Measurements from ENCODE around the gene CHST6.
"Not testable (repeated sequence)": the region's sequence is repeated elsewhere in the genome, so short reads cannot be mapped to it uniquely, and the experiment has no call there.

The CHST6 gene

GRCh38 chr16:75432828-75433731 lies 62.2 kb downstream of the CHST6 start, which contains the start of gene CFDP1:
Gene CFDP1, minus strand, starts transcription at chr16:75433503. Its CDS starts 151 bp downstream, at chr16:75433352.
- peak; percentile 83 to 94 (median 91) for DNase-seq

DNA sequence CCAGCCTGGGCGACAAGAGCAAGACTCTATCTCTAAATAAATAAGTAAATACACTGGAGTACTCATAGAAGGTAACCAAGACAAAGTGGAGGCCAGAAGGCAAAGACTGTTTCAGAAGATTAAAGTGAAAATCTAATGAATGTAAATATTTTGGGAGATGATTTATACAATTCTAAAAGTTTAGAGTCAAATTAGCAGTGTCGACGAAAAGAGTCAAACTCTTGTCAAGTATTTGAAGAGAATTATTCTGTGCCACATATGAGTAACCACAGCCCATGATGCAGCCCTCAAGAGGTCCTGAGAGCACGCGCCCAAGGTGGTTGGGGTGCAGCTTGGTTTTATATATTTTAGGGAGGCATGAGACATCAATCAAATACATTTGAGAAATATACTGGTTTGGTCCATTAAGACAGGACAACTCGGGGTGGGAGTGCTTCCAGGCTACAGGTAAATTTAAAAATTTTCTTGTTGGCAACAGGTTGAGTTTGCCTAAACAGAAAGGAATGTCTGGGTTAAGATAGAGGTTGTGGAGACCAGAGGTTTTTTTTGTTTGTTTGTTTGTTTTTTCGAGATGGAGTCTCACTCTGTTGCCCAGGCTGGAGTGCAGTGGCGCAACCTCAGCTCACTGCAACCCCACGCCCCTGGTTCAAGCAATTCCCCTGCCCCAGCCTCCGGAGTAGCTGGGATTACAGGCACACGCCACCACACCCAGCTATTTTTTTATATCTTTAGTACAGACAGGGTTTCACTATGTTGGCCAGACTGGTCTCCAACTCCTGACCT lies 65.4 kb downstream of the CHST6 start:
- no peak for DNase-seq

DNA sequence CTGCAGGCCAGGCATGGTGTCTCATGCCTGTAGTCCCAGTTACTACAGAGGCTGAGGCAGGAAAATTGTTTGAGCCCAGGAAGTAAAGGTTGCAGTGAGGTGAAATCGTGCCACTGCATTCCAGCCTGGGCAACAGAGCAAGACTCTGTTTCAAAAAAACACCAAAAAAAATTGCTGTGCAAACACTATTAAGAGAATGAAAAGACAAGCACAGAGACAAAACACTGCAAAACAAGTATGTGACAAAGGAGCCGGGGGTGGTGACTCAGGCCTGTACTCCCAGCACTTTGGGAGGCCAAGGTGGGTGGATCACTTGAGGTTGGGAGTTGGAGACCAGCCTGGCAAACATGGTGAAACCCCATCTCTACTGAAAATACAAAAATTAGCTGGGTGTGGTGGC lies 68.7 kb downstream of the CHST6 start:
- DNase-seq, result not testable (repeated sequence)

- DNase-seq, result not testable (repeated sequence)
Observed at GRCh38 chr16:75424105-75424762, 71.0 kb downstream of the CHST6 start.

GRCh38 chr16:75423723-75424104 lies 71.5 kb downstream of the CHST6 start:
- no peak for DNase-seq
